AG09319 (cell line): Measurements from ENCODE around the gene CABP4.

Experiments used
- DNase-seq: peaks from one replicate; pipeline ENCODE4 v3.0.0-alpha.2; 2010; ENCODE audit warnings: low read depth; ENCODE audit errors: extremely low read depth
- TF ChIP-seq, protein P1 (sequence below): IDR thresholded peaks from 2 replicates; pipeline ENCODE4 v1.5.1; 2011; ENCODE audit warnings: low read depth, mild to moderate bottlenecking, inconsistent platforms, low read length, moderate library complexity

The CABP4 gene

DNA sequence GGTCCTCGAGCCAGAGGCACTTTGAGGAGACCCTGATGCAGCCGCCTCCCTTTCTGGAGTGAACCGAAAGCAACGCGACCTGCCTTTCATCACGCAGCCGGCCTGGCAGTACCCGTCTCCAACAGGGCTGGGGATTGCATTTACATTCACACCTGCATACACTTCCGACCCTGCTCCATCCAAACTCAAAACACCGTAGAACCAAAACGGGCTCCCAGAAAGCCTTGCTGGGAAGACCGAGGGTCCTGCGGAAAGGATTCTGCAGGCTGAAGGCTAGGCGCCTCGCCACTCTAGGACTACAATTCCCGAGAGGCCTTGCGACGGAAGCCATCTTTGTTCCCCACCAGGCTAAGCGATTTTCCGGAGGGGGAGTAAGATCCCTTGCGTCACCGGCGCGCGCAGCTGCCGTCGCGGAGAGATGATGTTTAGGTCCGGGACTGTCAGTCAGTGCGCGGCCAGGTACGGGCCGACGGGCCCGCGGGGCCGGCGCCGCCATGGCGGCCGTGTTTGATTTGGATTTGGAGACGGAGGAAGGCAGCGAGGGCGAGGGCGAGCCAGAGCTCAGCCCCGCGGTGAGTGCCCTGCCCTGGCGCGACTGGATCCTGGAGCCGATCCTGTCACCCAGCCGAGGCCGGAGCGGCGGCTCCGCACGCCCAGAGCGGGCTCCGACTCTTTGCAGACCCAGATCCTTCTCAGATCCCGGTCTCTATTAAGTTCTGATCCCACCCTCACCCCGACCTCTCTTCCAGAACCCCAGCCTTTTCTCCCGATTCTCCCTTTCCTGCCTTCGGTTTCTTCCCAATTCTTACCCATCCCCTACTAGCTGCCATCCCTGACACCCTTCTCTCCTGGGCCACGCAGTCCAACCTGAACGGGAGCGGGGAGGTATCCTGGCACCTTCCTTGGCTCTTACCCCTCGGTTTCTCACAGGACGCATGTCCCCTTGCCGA is 26.8 kb upstream of the CABP4 start, which contains the start of gene RPS6KB2:
RPS6KB2 (plus strand) TSS at position 443 of the 950 bp plus-strand sequence; CDS start at position 495, 52 bp downstream.
- peak; percentile 92 for DNase-seq
- TF ChIP-seq, protein P1, sequence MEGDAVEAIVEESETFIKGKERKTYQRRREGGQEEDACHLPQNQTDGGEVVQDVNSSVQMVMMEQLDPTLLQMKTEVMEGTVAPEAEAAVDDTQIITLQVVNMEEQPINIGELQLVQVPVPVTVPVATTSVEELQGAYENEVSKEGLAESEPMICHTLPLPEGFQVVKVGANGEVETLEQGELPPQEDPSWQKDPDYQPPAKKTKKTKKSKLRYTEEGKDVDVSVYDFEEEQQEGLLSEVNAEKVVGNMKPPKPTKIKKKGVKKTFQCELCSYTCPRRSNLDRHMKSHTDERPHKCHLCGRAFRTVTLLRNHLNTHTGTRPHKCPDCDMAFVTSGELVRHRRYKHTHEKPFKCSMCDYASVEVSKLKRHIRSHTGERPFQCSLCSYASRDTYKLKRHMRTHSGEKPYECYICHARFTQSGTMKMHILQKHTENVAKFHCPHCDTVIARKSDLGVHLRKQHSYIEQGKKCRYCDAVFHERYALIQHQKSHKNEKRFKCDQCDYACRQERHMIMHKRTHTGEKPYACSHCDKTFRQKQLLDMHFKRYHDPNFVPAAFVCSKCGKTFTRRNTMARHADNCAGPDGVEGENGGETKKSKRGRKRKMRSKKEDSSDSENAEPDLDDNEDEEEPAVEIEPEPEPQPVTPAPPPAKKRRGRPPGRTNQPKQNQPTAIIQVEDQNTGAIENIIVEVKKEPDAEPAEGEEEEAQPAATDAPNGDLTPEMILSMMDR: no peak

DNA sequence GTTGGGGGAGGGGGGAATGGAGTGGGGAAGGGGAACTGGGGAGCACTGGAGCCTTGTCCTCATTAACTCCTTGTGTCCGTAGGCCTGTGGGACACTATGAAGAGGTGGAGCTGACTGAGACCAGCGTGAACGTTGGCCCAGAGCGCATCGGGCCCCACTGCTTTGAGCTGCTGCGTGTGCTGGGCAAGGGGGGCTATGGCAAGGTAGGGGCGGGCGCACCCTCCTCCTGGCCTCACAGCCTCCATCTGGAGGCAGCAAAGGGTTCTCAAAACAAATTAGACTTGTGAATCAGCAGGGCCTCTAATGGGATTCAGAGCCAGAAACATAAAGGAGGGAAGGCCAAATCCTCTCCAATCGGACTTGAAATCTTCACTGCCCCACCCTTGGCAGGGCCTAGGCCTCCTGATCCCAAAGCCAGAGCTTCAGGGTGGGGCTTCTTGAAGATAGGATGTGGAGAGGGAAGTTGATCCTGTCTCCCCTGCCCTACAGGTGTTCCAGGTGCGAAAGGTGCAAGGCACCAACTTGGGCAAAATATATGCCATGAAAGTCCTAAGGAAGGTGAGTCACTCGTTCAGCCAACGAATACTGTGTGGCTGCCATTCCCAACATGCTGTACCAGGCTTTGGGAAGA is 26.0 kb upstream of the CABP4 start:
- TF ChIP-seq, protein P1: no peak
- no peak for DNase-seq

DNA sequence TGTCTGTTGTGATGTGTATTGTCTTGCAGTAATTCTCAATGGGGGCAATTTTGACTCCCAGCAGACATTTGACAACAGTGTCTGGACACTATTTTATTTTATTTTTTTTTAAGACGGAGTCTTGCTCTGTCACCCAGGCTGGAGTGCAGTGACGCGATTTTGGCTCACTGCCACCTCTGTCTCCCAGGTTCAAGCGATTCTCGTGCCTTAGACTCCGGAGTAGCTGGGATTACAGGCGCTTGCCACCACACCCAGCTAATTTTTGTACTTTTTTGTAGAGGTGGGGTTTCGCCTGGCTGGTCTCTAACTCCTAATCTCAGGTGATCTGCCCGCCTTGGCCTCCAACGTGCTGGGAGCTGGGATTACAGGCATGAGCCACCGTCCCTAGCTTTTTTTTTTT is 25.4 kb upstream of the CABP4 start:
- no peak for DNase-seq
- TF ChIP-seq, protein P1: no peak

DNA sequence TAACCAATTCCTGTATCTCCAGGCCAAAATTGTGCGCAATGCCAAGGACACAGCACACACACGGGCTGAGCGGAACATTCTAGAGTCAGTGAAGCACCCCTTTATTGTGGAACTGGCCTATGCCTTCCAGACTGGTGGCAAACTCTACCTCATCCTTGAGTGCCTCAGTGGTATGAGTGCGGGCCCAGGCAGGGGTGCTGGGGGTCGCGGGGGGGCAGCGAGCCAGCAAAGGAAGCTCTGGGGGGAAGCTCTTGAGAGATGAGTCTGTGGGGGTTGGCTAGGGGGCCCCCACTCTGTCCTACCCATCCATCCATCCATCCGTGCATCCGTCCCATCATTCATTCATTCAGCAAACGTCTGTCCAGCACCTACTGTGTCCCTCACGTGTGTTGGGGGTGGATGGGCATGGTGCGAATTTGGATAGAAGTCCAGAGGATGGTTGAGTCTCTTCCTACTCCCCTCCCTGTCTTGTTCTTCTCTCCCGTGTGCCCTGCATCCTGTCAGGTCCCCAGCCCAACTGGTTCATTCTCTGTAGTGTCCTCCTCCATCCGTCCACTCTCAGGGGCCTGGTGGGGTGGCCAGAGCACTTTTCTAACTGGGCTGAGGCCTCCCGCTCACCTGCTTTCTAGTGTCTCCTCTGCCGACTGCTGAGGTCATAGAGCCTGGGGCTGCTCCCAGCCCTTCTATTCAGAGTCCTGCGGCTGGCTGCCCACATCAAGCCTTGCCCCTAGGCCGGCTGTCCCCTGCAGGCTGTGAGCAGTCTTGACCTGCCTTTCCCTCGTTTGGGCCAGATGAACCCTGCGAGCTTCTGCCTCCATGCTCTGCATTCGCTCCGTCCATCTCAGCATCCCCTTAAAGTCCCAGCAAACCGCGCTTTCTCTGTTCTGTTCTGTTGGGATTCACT is 23.6 kb upstream of the CABP4 start:
- TF ChIP-seq, protein P1: no peak
- DNase-seq: no peak

DNA sequence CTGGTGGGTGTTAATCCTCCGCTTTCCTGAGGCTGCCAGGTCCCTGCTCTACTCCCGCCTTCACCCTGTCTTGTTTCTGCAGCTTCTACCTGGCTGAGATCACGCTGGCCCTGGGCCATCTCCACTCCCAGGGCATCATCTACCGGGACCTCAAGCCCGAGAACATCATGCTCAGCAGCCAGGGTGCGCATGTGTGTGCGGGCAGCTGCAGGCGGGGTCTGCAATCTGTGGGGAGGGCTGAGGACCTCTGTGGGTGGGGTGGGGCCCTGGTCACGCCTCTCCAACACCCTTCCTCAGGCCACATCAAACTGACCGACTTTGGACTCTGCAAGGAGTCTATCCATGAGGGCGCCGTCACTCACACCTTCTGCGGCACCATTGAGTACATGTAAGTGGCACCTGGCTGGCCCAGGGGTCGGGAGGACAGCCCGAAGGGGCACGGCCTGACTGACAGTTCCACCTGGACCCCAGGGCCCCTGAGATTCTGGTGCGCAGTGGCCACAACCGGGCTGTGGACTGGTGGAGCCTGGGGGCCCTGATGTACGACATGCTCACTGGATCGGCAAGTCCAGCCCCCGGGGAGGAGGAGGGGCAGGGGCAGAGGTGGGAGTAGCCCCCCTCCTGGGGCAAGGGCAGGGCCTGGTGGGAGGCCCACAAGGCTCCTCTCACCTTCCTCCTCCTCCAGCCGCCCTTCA is 22.4 kb upstream of the CABP4 start:
- no peak for DNase-seq
- TF ChIP-seq, protein P1: no peak

DNA sequence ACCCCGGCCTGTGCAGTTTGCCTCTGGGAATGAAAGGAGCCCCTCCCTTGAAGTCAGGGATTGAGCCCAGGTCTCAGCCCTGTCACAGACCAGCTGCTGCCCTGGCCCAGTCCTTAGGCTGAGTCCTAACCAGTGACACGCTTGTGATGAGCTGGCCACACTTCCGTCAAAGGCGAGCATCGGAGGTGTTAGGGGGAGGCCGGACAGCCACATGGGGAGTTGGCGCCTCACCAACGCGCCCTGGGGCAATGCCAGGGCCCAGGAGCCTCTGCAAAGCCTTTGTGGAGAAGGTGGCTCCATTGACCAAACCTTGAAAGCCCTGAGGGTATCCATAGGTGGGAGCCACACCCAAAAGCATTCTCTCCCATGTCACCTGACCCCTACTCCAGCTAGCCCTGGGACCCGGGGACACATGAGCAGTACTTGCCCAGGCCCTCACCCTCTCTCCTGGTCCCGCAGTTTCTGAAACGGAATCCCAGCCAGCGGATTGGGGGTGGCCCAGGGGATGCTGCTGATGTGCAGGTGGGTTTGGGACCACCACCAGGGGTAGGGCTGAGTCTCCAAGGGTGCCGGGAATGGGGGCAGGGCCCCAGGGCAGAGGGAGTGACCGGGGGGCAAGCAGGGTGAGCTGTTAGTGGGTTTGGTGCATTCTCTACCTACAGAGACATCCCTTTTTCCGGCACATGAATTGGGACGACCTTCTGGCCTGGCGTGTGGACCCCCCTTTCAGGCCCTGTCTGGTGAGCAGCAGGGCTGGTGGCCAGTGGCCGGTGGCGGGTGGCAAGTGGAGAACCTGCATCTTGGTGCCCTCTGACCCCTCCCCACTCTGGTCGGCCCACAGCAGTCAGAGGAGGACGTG is 21.4 kb upstream of the CABP4 start:
- TF ChIP-seq, protein P1: no peak
- no peak for DNase-seq
